C4-2B (cell line): ENCODE results near the gene ZBTB5.

Source experiments
- ZFX ChIP-seq: fragments of 450-650 bp; IDR thresholded peaks from 2 replicates; pipeline ENCODE4 v1.6.1; 2017
- TF ChIP-seq, protein P1 (sequence below): fragments of 450-650 bp; conservative IDR thresholded peaks from 2 replicates; pipeline ENCODE4 v1.5.1; 2017; ENCODE audit warnings: mild to moderate bottlenecking

- TF ChIP-seq, protein P1, sequence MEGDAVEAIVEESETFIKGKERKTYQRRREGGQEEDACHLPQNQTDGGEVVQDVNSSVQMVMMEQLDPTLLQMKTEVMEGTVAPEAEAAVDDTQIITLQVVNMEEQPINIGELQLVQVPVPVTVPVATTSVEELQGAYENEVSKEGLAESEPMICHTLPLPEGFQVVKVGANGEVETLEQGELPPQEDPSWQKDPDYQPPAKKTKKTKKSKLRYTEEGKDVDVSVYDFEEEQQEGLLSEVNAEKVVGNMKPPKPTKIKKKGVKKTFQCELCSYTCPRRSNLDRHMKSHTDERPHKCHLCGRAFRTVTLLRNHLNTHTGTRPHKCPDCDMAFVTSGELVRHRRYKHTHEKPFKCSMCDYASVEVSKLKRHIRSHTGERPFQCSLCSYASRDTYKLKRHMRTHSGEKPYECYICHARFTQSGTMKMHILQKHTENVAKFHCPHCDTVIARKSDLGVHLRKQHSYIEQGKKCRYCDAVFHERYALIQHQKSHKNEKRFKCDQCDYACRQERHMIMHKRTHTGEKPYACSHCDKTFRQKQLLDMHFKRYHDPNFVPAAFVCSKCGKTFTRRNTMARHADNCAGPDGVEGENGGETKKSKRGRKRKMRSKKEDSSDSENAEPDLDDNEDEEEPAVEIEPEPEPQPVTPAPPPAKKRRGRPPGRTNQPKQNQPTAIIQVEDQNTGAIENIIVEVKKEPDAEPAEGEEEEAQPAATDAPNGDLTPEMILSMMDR, result no peak
- peak; percentile 24; the same call in 1 of the 2 replicates for TF ChIP-seq ZFX
These were observed 923 bp upstream of the ZBTB5 start for GRCh38 chr9:37466037-37466709.
